HCT116 (cell line): ENCODE data around the gene WFDC1.

Source experiments
- CTCF ChIP-seq, 3 experiments: fragments of 200-600 bp in 1 of 3; sonication (generic) in 1 of 3; IDR thresholded peaks in 2 of 3; conservative IDR thresholded peaks in 1 of 3; 2 replicates each; pipeline ENCODE4 v1.5.1; 2012 to 2017; ENCODE audit warnings: low read depth in 2 of 3, low read length in 2 of 3, antibody characterized with exemption in 1 of 3, borderline replicate concordance in 1 of 3, control low read depth in 1 of 3, mild to moderate bottlenecking in 1 of 3, mixed read lengths in 1 of 3, mixed run types in 1 of 3, moderate library complexity in 1 of 3; ENCODE audit not compliant: insufficient read depth in 1 of 3
- EZH2 ChIP-seq: fragments of 200-600 bp; sonication (generic); IDR thresholded peaks from 2 replicates; pipeline ENCODE4 v1.6.1; 2017; ENCODE audit warnings: antibody characterized with exemption, mixed run types
- EZH2phosphoT487 ChIP-seq: fragments of 200-600 bp; IDR thresholded peaks from 2 replicates; pipeline ENCODE4 v1.6.1; 2018; ENCODE audit warnings: antibody characterized with exemption, borderline replicate concordance
- POLR2A ChIP-seq: IDR thresholded peaks from 2 replicates; pipeline ENCODE4 v1.7.0; 2011; ENCODE audit warnings: borderline replicate concordance; ENCODE audit not compliant: insufficient read depth, insufficient read length; ENCODE audit errors: extremely low read depth
- POLR2AphosphoS5 ChIP-seq: IDR thresholded peaks from 2 replicates; pipeline ENCODE4 v1.6.1; 2011; ENCODE audit warnings: mild to moderate bottlenecking, low read depth, low read length, moderate library complexity
- RAD21 ChIP-seq: IDR thresholded peaks from 2 replicates; pipeline ENCODE4 v1.6.1; 2012; ENCODE audit warnings: low read depth, mild to moderate bottlenecking
- REST ChIP-seq: IDR thresholded peaks from 2 replicates; pipeline ENCODE4 v1.6.1; 2012; ENCODE audit warnings: low read depth
- SP1 ChIP-seq: IDR thresholded peaks from 2 replicates; pipeline ENCODE4 v1.6.1; 2012; ENCODE audit warnings: low read depth
- SRF ChIP-seq: IDR thresholded peaks from 2 replicates; pipeline ENCODE4 v1.6.1; 2012; ENCODE audit warnings: low read depth
- ZBTB33 ChIP-seq: IDR thresholded peaks from 2 replicates; pipeline ENCODE4 v1.6.1; 2011; ENCODE audit warnings: mild to moderate bottlenecking, low read length, moderate library complexity; ENCODE audit not compliant: insufficient replicate concordance; ENCODE audit errors: extremely low read depth
- ZNF274 ChIP-seq: fragments of 200-500 bp; sonication (Bioruptor generic); IDR thresholded peaks from 2 replicates; pipeline ENCODE4 v1.6.1; 2014; ENCODE audit warnings: mild to moderate bottlenecking, low read depth, low read length, inconsistent platforms

GRCh38 chr16:84278333-84278732, 16.3 kb upstream of the WFDC1 start:
- TF ChIP-seq CTCF (IDR thresholded peaks at IDR 0.05 in 2 of 3, conservative IDR thresholded peaks at IDR 0.05 in 1 of 3; ENCODE audit: borderline replicate concordance in 1 of 3, insufficient read depth in 1 of 3, low read depth in 2 of 3, low read length in 2 of 3) (no peak), RAD21 (no peak), POLR2A (no peak), SP1 (no peak), POLR2AphosphoS5 (no peak), SRF (no peak), REST (no peak), EZH2 (no peak), ZNF274 (no peak), EZH2phosphoT487 (no peak), ZBTB33 (no peak)
